Liver (tissue), 9 donors: ENCODE data around the gene SLC25A22. TPM values are rescaled to one million over a fixed set of nuclear protein-coding genes. Genes with fewer than 3 reads are reported as not detected.

Source experiments
- DNase-seq: peaks from one replicate; pipeline ENCODE4 v3.0.0-alpha.2; 2017; ENCODE audit warnings: low spot score
- H3K27ac ChIP-seq, 2 donors: one replicate each; pipeline ENCODE4 v1.7.0; 2013; ENCODE audit warnings: inconsistent platforms in 2 of 2, low read length in 2 of 2, control low read depth in 1 of 2, low read depth in 1 of 2, mild to moderate bottlenecking in 1 of 2
- H3K27me3 ChIP-seq, 4 donors: one replicate each; pipeline versions ENCODE4 v1.6.1 to v1.7.0; 2013; ENCODE audit warnings: low read length in 3 of 4, inconsistent platforms in 1 of 4, mild to moderate bottlenecking in 1 of 4, moderate library complexity in 1 of 4; ENCODE audit not compliant: control insufficient read depth in 4 of 4, insufficient read depth in 4 of 4
- H3K36me3 ChIP-seq, 4 donors: one replicate each; pipeline versions ENCODE4 v1.6.1 to v1.7.0; 2013; ENCODE audit warnings: low read length in 3 of 4, mild to moderate bottlenecking in 3 of 4, low read depth in 1 of 4, moderate library complexity in 1 of 4; ENCODE audit not compliant: control insufficient read depth in 4 of 4, insufficient read depth in 3 of 4
- H3K4me1 ChIP-seq, 4 donors: one replicate each; pipeline versions ENCODE4 v1.6.1 to v1.7.0; 2013; ENCODE audit warnings: low read length in 3 of 4, mild to moderate bottlenecking in 3 of 4, moderate library complexity in 1 of 4; ENCODE audit not compliant: control insufficient read depth in 4 of 4, insufficient read depth in 4 of 4
- H3K4me3 ChIP-seq, 3 donors: one replicate each; pipeline versions ENCODE4 v1.6.1 to v1.7.0; 2013; ENCODE audit warnings: low read length in 3 of 3, control low read depth in 1 of 3, low read depth in 1 of 3, mild to moderate bottlenecking in 1 of 3
- H3K9ac ChIP-seq, 2 donors: one replicate each; pipeline ENCODE4 v1.7.0; 2013; ENCODE audit warnings: low read length in 2 of 2, mild to moderate bottlenecking in 2 of 2, moderate library complexity in 2 of 2, control low read depth in 1 of 2, low read depth in 1 of 2
- H3K9me3 ChIP-seq, 4 donors: one replicate each; pipeline versions ENCODE4 v1.6.1 to v1.7.0; 2013; ENCODE audit warnings: low read length in 3 of 4; ENCODE audit not compliant: control insufficient read depth in 4 of 4
- EGR1 ChIP-seq, 2 donors: IDR thresholded peaks; 2 replicates each; pipeline ENCODE4 v1.6.1; 2016 to 2018; ENCODE audit warnings: antibody characterized with exemption in 2 of 2, low read depth in 2 of 2
- FOXA1 ChIP-seq: IDR thresholded peaks from 2 replicates; pipeline ENCODE4 v1.6.1; 2016; ENCODE audit warnings: antibody characterized with exemption
- GABPA ChIP-seq, 2 donors: IDR thresholded peaks in 1 of 2; conservative IDR thresholded peaks in 1 of 2; 2 replicates each; pipeline ENCODE4 v1.6.1; 2016; ENCODE audit warnings: antibody characterized with exemption in 2 of 2, mild to moderate bottlenecking in 1 of 2, moderate library complexity in 1 of 2
- HNF4A ChIP-seq, 2 donors: conservative IDR thresholded peaks; 2 replicates each; pipeline ENCODE4 v1.6.1; 2016; ENCODE audit warnings: antibody characterized with exemption in 2 of 2, mild to moderate bottlenecking in 2 of 2
- HNF4G ChIP-seq: IDR thresholded peaks from 2 replicates; pipeline ENCODE4 v1.6.1; 2016; ENCODE audit warnings: antibody characterized with exemption
- JUND ChIP-seq, 2 donors: IDR thresholded peaks; 2 replicates each; pipeline ENCODE4 v1.6.1; 2016; ENCODE audit warnings: antibody characterized with exemption in 2 of 2
- MAX ChIP-seq: IDR thresholded peaks from 2 replicates; pipeline ENCODE4 v1.6.1; 2016; ENCODE audit warnings: antibody characterized with exemption
- RXRA ChIP-seq, 2 donors: IDR thresholded peaks; 2 replicates each; pipeline ENCODE4 v1.6.1; 2017 to 2018; ENCODE audit warnings: antibody characterized with exemption in 2 of 2, mild to moderate bottlenecking in 1 of 2
- SP1 ChIP-seq: IDR thresholded peaks from 2 replicates; pipeline ENCODE4 v1.6.1; 2018; ENCODE audit warnings: antibody characterized with exemption, mild to moderate bottlenecking
- TAF1 ChIP-seq: conservative IDR thresholded peaks from 2 replicates; pipeline ENCODE4 v1.6.1; 2016; ENCODE audit warnings: antibody characterized with exemption, mild to moderate bottlenecking
- WGBS: extraction: QIAGEN DNeasy Blood & Tissue Kit; methylation state at CpG from one replicate; pipeline ENCODE4 v1.1.7; 2013; 5-methylcytosine and 5-hydroxymethylcytosine counted together
- polyA plus RNA-seq, 2 donors: library from polyadenylated mRNA; stranded (reverse) in 1 of 2; unstranded in 1 of 2; fragments of 200-250 nt in 1 of 2; fragments of >200 nt in 1 of 2; fragmentation: Nextera tagmentation in 1 of 2; extraction: Ambion mirVana in 1 of 2; gene quantifications; one replicate each; pipeline versions ENCODE4 v1.2.1 to v1.2.3, GENCODE V29; 2013 to 2015
- total RNA-seq, 2 donors: library from RNA; depleted of rRNA; stranded (reverse); fragments of >200 nt; gene quantifications; one replicate each; pipeline ENCODE4 v1.2.3, GENCODE V29; 2014
- donor health status: healthy.
- donor health status: healthy.
- donor health status: healthy.
- donor health status: healthy.
- donor health status: healthy.

Gene SLC25A22
- total and polyA plus RNA-seq, 4 donors = 5.3 to 26.8 (median 12.1) TPM

DNA sequence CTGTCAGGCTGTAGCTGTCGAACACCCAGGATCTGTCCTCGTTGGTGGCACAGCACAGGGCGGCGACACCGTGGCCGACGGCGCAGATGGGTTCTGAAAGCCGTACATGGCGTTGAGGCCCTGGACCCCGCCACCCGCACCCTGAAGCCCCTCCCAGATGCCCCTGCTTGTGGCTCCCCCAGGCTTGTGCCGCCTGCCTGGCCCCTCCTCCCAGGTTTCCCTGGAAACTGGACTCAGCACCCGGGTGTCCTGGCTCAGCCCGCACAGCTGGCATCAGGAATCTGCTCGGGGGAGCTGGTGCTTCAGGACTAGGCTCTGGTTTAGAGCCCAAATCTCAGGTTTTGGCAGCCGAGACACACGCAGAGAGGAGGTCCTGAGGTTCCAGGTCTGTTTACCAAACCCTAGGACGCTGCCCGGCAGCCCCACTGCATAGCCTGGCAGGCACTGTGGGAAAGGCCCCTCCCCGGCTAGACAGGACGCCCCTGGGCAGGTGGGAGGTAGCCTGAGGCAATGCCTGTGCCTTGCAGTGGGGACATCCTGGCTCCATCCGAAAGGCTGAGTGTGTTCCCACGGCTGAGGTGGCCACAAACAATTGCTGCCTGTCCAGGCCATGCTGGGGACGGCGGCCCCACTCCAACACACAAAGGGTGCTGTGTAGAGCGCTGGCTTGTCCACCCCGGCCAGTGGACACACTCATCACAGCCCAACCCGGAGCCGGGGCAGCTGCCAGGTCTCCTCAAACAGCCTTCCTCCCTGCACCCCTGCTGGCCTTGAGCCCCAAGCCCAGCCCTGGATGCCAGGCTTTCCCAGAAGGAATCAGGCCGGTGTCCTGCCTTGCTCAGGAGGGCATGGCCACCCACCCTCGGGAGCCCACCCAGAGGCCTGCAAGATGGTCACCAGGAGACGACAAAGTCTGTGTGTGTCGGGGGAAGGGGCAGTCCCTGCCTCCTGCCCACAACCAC lies 25.4 kb downstream of the SLC25A22 start:
- H3K36me3 ChIP-seq = peaks cover 5 to 25% (median 12%) of the 10 kb centered on the region in 4 donors
- WGBS = 90% methylated on average over 34 of the region's 34 CpGs
- H3K27me3 ChIP-seq = no peaks in the 10 kb centered on the region
- no peak for DNase-seq
- H3K9ac ChIP-seq = no peak overlapping the region
- peaks cover 5 to 15% (median 8%) of the 10 kb centered on the region in 4 donors for H3K4me1 ChIP-seq
- no peak overlapping the region for H3K4me3 ChIP-seq
- TF ChIP-seq HNF4A (conservative IDR thresholded peaks at IDR 0.05) = no peak
- no peaks in the 10 kb centered on the region for H3K9me3 ChIP-seq
- no peak overlapping the region for H3K27ac ChIP-seq

DNA sequence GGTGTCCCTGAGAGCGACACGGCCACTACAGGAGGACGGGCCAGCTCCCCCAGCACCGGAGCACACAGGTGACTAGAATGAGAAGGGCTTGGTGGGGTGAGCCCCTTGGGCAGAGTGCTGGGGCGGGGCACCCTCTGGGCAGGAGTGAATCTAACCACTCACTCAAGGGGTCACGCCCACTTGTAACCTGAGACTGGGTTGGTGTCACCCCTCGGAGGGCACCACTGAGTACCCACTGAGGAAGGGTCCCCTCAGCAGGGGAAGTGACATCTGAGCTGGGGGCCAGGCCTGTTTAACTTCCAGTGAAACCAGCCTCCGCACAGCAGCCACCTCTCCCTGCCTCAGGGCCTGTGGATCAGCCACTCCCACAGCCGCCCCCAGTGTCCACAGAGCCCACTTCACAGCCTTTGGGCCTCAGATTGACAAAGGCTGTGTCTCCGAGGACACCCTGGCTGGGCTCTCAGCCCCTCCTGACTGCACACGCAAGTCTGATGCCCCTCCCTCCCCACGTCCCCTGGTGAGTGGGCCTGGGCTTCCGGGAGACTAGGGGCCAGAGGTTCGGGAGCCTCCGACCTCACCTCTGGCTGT lies 26.4 kb downstream of the SLC25A22 start:
- Histone ChIP-seq H3K9ac (no peak overlapping the region), H3K4me3 (no peak overlapping the region), H3K27ac (no peak overlapping the region), H3K9me3 (no peaks in the 10 kb centered on the region), H3K36me3 (peaks cover 5 to 29% (median 12%) of the 10 kb centered on the region in 4 donors), H3K27me3 (no peaks in the 10 kb centered on the region), H3K4me1 (peaks cover 5 to 15% (median 8%) of the 10 kb centered on the region in 4 donors)
- TF ChIP-seq EGR1 (IDR thresholded peaks at IDR 0.05; ENCODE audit: low read depth in 2 of 2) (no peak), JUND (IDR thresholded peaks at IDR 0.05) (no peak), GABPA (IDR thresholded peaks at IDR 0.05 in 1 of 2, conservative IDR thresholded peaks at IDR 0.05 in 1 of 2) (no peak), HNF4G (no peak)
- DNase-seq = no peak
- 93% methylated on average over 15 of the region's 15 CpGs for WGBS

DNA sequence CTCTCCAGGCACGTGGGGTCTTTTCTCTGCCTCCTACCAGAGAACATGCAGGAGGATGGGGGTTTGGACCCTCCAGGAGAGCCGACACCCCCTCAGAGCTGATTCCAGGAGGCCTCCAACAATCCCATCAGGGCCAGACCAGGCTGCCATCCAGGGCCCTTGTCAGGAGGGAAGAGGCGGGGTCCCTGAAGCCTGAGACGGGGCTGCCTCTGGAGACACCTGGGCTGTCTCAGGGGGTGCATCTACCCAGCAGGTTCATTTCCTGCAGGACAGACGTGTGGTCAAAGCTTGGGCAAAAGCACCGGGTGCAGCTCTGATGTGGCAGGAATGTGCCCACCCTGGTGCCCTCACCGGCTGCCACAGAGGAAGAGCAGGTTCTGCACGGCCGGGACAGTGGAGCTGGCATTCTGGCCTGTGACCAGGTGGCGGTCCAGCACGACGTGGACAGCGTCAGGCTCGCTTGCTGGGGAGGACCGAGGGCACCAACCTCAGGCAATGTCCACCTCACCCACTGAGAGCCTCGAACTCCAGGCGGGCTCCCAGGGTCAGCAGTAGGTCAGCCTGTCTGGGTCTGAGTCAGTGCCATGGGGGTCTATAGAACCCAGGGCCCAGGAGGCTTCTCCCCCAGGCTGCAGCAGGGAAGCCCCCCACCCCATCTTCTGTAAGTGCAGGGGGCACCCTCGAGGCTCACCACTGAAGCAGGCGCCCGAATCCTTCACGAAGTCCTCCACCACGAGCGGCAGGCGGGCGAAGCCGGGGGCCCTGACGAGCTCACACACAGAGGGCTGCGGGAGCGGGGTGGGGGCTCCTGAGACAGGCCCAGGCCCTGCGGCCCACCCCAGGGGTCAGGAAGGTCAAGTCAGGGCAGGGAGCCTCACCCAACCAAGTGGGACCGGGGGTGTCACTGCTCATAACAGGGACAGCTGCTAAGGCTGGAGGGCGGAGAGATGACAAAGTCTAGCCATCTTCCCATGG lies 27.2 kb downstream of the SLC25A22 start:
- Histone ChIP-seq H3K4me1 (peaks cover 0 to 7% (median 1%) of the 10 kb centered on the region in 4 donors), H3K27me3 (no peaks in the 10 kb centered on the region), H3K9me3 (no peaks in the 10 kb centered on the region), H3K36me3 (peaks cover 9 to 36% (median 15%) of the 10 kb centered on the region in 4 donors), H3K4me3 (no peak overlapping the region), H3K9ac (no peak overlapping the region), H3K27ac (no peak overlapping the region)
- WGBS = 94% methylated on average over 32 of the region's 32 CpGs
- no peak for DNase-seq
- no peak for TF ChIP-seq SP1
- TF ChIP-seq MAX = no peak
- TF ChIP-seq RXRA (IDR thresholded peaks at IDR 0.05) = no peak
- TF ChIP-seq HNF4G = no peak
- TF ChIP-seq TAF1 = no peak
- no peak for TF ChIP-seq FOXA1
